OCI-LY3 (cell line): Measurements from ENCODE around the gene POP5.

ENCODE experiments used
- CTCF ChIP-seq: fragments of 200-600, 300-600 bp; sonication (generic); IDR thresholded peaks from 2 replicates; pipeline ENCODE4 v1.5.1; 2014; ENCODE audit warnings: antibody characterized with exemption, low read length, low read depth
- EZH2phosphoT487 ChIP-seq: fragments of 200-600 bp; shearing (Covaris generic); IDR thresholded peaks from 2 replicates; pipeline ENCODE4 v1.6.1; 2018; ENCODE audit warnings: antibody characterized with exemption, mixed run types, low read depth

GRCh38 chr12:120563495-120563894, 17.7 kb downstream of the POP5 start:
- TF ChIP-seq CTCF (no peak), EZH2phosphoT487 (no peak)
